Subcutaneous adipose tissue (tissue), 4 donors: ENCODE results near the gene PIGU. TPM values are rescaled to one million over a fixed set of nuclear protein-coding genes. Genes with fewer than 3 reads are reported as not detected.

Experiments
- total RNA-seq, 4 donors: library from RNA; depleted of rRNA; stranded (reverse); fragments of >200 nt; gene quantifications; one replicate each; pipeline ENCODE4 v1.1.0, GENCODE V29; 2016
- TF ChIP-seq, protein P1 (sequence below): fragments of 450-650 bp; IDR thresholded peaks from one replicate; pipeline ENCODE4 v1.5.1; 2016; ENCODE audit warnings: low read depth, mild to moderate bottlenecking, control low read depth, antibody characterized with exemption, moderate library complexity

Gene PIGU, protein sequence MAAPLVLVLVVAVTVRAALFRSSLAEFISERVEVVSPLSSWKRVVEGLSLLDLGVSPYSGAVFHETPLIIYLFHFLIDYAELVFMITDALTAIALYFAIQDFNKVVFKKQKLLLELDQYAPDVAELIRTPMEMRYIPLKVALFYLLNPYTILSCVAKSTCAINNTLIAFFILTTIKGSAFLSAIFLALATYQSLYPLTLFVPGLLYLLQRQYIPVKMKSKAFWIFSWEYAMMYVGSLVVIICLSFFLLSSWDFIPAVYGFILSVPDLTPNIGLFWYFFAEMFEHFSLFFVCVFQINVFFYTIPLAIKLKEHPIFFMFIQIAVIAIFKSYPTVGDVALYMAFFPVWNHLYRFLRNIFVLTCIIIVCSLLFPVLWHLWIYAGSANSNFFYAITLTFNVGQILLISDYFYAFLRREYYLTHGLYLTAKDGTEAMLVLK
- total RNA-seq, result 10 to 100 TPM in 1 of 4 donors, 1 to 10 TPM in 3; 5.7 to 13.9 (median 7.7) TPM

DNA sequence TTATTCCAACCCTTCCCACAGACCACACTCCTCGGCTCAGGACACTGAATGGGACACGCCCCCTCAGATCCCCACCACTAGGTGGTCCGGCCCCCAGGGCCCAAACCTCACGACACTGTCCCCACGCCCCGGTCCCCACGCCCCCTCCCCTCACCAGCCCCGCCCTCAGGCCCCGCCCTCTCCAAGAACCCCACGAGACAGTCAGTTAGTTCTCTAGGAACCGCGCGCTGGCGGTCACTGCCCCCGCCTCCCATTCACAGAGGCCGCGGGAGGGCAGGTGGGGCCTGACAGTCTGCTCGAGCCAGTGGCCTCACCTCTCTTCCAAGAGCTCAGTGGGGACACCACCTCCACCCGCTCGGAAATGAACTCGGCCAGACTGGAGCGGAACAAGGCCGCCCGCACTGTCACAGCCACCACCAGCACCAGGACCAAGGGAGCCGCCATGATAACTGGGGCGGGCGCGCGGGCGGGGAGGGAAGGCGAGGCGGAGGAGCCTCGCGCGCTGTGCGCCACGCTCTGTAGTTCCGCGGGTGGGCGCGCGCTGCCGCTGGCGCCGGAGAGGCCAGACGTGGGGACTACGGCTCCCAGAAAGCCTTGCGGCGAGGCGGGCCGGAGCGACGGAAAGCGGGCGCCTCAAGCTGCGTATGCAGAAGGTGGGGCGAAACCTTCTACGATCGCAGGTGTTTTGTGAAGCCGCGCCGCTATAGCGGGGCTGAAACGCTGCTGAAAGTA lies at the start of gene PIGU:
Gene PIGU (minus strand): TSS at position 451 of the 732 bp plus-strand sequence. CDS start 7 bp downstream, at position 444.
- TF ChIP-seq, protein P1, sequence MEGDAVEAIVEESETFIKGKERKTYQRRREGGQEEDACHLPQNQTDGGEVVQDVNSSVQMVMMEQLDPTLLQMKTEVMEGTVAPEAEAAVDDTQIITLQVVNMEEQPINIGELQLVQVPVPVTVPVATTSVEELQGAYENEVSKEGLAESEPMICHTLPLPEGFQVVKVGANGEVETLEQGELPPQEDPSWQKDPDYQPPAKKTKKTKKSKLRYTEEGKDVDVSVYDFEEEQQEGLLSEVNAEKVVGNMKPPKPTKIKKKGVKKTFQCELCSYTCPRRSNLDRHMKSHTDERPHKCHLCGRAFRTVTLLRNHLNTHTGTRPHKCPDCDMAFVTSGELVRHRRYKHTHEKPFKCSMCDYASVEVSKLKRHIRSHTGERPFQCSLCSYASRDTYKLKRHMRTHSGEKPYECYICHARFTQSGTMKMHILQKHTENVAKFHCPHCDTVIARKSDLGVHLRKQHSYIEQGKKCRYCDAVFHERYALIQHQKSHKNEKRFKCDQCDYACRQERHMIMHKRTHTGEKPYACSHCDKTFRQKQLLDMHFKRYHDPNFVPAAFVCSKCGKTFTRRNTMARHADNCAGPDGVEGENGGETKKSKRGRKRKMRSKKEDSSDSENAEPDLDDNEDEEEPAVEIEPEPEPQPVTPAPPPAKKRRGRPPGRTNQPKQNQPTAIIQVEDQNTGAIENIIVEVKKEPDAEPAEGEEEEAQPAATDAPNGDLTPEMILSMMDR, result no peak

DNA sequence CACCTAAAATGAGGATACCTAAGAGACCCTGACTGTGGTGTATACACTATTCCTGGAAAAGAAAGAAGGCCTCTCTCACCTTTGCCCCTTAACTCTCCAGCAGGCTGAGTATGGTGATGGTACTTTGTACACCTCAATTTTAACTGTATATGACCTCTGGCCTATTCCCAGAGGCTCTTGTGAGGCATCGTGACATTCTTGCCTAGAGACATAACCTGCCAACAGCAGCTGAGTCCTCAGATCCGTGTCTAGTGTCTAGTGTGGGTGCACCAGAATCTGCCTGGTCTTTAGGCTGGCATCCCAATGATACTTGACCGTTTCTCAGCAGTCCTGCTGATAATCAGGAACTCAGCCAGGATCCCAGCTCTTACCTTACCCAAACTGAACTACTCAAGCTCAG lies 47.3 kb upstream of the PIGU start:
- TF ChIP-seq, protein P1, result no peak

DNA sequence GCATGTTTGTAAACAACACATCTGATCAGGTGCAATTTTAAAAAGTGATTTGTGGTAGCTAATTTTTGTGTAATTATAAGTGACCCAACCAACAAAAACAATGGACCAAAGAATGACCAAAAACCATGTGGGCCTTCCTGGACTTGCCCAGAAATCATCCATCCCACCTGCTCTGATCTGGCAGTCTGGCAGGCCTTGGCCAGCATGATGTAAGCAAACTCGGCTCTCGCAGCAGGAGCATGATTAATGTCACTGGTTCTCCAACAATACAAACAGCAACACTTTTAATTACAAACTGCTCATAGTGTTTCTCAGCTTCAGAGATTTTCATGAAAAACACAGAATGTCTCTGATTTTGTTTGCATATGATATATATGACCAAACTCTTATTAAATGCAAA lies 43.4 kb upstream of the PIGU start:
- TF ChIP-seq, protein P1, result no peak

DNA sequence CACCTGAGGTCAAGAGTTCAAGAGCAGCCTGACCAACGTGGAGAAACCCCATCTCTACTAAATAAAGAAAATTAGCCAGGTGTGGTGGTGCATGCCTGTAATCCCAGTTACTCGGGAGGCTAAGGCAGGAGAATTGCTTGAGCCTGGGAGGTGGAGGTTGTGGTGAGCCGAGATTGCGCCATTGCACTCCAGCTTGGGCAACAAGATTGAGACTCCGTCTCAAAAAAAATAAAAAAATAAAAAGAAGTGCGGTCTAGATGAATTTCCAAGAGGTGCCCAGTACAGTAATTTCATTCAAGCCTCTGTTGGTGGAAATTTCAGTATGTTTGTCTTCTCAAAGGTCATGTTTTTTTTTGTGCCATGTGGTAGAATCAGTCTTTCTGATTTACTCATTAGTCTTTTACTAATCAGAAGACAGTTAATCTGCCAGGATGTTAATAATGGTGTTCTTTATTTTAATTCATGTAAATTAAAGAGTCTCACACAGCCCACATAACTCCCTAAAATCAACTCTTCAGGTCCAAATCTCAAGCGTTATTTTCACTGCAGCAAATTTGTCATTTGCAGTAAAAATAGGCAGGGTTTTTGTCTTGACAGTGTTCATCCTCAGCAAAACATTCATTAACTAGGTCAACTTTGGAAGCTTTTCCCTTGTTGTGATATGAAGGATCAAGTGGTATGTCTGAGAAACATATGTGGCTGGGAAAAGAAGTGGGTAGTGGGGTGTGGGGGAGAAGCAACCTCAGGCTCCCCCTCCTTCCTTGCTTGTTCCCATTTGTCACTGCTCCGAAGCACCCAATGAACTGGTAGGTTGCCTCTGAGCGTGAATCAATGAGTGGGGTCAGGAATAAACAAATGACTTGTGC lies 40.6 kb upstream of the PIGU start:
- TF ChIP-seq, protein P1, result no peak

DNA sequence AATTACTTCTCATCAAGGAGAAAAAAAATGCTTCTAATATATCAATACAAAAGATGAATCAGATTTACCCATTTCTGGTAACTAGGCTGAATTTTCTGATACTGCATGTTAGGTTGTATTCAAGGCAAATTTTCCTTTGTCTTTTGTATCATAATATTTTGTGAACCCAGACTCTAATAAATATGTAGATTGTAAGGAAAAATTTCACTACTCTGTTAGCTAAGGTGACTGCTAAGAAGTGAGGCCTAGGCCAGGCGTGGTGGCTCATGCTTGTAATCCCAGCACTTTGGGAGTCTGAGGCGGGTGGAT lies 40.0 kb upstream of the PIGU start:
- TF ChIP-seq, protein P1, result no peak

DNA sequence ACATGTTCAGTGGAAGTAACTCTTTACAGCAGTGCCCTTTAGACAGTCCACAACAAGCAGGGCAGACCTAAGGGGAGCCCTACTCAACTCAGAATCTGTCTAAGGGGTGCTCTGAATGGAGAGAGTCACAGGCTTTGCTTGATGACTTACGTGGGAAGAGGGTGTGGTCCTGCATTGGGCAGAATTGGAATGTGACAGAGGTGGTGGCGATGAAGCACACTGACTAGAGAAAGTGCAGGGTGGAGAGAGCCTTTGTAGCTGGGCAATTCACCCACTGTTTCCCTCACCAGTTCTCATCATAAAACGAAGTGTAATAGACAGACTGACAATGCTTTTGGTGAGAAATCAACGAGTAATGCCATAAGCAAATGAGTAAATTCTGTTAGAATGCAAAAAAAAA lies 38.5 kb upstream of the PIGU start:
- TF ChIP-seq, protein P1, result no peak
